ENCODE results near the gene CCNL2.

GRCh38 chr1:1406101-1406820 is 7.1 kb upstream of the CCNL2 start:
- TF ChIP-seq CTCF (IDR thresholded peaks at IDR 0.05) (no peak), EZH2 (IDR thresholded peaks at IDR 0.05; ENCODE audit: borderline replicate concordance, insufficient read depth, low read depth, low read length, poor library complexity, severe bottlenecking) (no peak)
